ENCODE data around the gene NIBAN1. TPM values are rescaled to one million over a fixed set of nuclear protein-coding genes. Genes with fewer than 3 reads are reported as not detected.
"Not testable (repeated sequence)": the region's sequence is repeated elsewhere in the genome, so short reads cannot be mapped to it uniquely, and the experiment has no call there.

Gene NIBAN1
- total RNA-seq, 1 donor from 2014 or later, result 0.45 TPM

- no peak for DNase-seq (ENCODE audit: low spot score in 2 of 2, unreplicated experiment in 2 of 2)
- Mint-ChIP-seq H3K27ac (no peak overlapping the region), H3K4me1 (peaks cover 4% of the 10 kb centered on the region), H3K4me3 (no peak overlapping the region), H3K9me3 (peaks cover 4% of the 10 kb centered on the region), H3K27me3 (ENCODE audit: low read depth) (no peaks in the 10 kb centered on the region), H3K36me3 (no peaks in the 10 kb centered on the region)
- no peak for TF ChIP-seq CTCF (IDR thresholded peaks at IDR 0.05; ENCODE audit: unreplicated experiment)
These were observed 40.6 kb upstream of the NIBAN1 start for GRCh38 chr1:185014941-185015340.

DNA sequence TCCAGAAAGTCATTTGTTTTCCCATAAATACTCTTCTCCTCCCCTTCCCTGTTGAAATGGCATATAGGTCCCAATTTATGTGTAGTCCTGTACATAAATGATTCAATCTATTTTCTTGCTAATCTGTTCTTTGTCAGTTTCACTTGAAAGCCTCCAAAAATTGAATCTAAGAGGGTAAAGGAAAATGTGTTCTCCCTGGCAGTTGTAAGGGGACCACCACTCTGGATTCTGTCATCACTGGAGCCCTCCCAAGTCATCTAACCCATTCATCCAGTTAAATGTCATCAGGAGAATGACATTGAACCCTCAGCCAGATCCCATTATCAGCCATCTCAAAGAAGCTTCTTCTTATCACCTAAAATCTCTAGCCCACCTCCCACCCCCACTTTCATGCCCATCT lies 36.1 kb upstream of the NIBAN1 start:
- H3K4me1 Mint-ChIP-seq, result no peaks in the 10 kb centered on the region
- no peak for DNase-seq (ENCODE audit: low spot score in 2 of 2, unreplicated experiment in 2 of 2)
- H3K27ac Mint-ChIP-seq, result no peak overlapping the region
- no peaks in the 10 kb centered on the region for H3K27me3 Mint-ChIP-seq (ENCODE audit: low read depth)
- no peak for TF ChIP-seq CTCF (IDR thresholded peaks at IDR 0.05; ENCODE audit: unreplicated experiment)
- H3K36me3 Mint-ChIP-seq, result no peaks in the 10 kb centered on the region
- peaks cover 4% of the 10 kb centered on the region for H3K9me3 Mint-ChIP-seq
- H3K4me3 Mint-ChIP-seq, result no peak overlapping the region

- Mint-ChIP-seq H3K9me3 (peaks cover 4% of the 10 kb centered on the region), H3K27me3 (ENCODE audit: low read depth) (no peaks in the 10 kb centered on the region), H3K4me1 (no peaks in the 10 kb centered on the region), H3K27ac (no peak overlapping the region), H3K36me3 (no peaks in the 10 kb centered on the region), H3K4me3 (no peak overlapping the region)
- DNase-seq (ENCODE audit: low spot score in 2 of 2, unreplicated experiment in 2 of 2), result no peak
- TF ChIP-seq CTCF (IDR thresholded peaks at IDR 0.05; ENCODE audit: unreplicated experiment), result no peak
These were observed 34.5 kb upstream of the NIBAN1 start for GRCh38 chr1:185008838-185009237.

DNA sequence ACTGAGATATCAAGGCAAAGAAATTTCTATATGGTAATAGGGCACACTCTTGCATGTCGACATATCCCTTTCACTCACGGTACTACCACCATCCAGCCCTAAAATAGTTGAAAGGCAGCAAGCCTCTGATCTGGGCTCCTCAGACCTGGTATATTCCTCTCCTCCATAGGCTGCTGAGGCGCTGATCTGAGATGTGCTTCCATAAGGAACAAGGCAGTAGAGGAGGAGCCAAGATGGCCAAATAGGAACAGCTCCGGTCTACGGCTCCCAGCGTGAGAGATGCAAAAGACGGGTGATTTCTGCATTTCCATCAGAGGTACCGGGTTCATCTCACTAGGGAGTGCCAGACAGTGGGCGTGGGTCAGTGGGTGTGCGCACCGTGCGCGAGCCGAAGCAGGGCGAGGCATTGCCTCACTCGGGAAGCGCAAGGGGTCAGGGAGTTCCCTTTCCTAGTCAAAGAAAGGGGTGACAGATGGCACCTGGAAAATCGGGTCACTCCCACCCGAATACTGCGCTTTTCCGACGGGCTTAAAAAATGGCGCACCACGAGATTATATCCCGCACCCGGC lies 27.1 kb upstream of the NIBAN1 start:
- H3K4me1 Mint-ChIP-seq; H3K27me3 Mint-ChIP-seq (ENCODE audit: low read depth); H3K4me3 Mint-ChIP-seq; DNase-seq (ENCODE audit: low spot score in 2 of 2, unreplicated experiment in 2 of 2); H3K36me3 Mint-ChIP-seq; H3K27ac Mint-ChIP-seq: not testable (repeated sequence)
- peaks cover 18% of the 10 kb centered on the region for H3K9me3 Mint-ChIP-seq

DNA sequence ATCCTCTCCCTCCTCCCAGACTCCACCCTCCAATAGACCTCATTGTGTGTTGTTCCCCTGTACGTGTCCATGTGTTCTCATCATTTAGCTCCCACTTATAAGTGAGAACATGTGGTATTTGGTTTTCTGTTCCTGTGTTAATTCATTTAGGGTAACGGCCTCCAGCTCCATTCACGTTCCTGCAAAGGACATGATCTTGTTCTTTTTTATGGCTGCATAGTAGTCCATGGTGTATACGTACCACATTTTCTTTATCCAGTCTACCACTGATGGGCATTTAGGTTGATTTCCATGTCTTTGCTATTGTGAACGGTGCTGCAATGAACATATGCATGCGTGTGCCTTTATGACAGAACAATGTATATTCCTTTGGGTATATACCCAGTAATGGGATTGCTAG lies 25.7 kb upstream of the NIBAN1 start:
- peaks cover 24% of the 10 kb centered on the region for H3K9me3 Mint-ChIP-seq
- H3K4me3 Mint-ChIP-seq; H3K4me1 Mint-ChIP-seq; H3K27ac Mint-ChIP-seq; H3K27me3 Mint-ChIP-seq (ENCODE audit: low read depth); DNase-seq (ENCODE audit: low spot score in 2 of 2, unreplicated experiment in 2 of 2); H3K36me3 Mint-ChIP-seq: not testable (repeated sequence)

- Mint-ChIP-seq H3K27ac (no peak overlapping the region), H3K36me3 (peaks cover 6% of the 10 kb centered on the region), H3K4me3 (no peak overlapping the region), H3K27me3 (ENCODE audit: low read depth) (peaks cover 3% of the 10 kb centered on the region), H3K4me1 (no peaks in the 10 kb centered on the region), H3K9me3 (peaks cover 21% of the 10 kb centered on the region)
- TF ChIP-seq CTCF (IDR thresholded peaks at IDR 0.05; ENCODE audit: unreplicated experiment), result no peak
- no peak for DNase-seq (ENCODE audit: low spot score in 2 of 2, unreplicated experiment in 2 of 2)
These were observed 20.0 kb upstream of the NIBAN1 start for GRCh38 chr1:184994301-184994700.

DNA sequence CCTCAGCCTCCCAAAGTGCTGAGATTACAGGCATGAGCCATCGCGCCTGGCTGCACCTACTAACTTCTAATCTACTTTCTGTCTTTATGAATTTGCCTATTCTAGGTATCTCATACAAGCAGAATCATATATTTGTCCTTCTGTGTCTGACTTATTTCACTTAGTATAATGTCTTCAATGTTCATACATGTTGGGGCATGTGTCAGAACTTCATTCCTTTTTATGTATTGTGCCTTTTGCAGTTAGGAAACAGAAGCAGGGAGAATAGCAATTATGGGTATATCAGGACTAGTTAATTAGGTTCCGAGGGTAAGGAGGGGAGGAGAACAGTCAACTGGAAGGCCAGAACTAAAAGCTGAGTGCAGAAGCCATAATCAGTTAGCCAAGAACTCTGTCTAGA lies 18.0 kb upstream of the NIBAN1 start:
- Mint-ChIP-seq H3K4me3 (no peak overlapping the region), H3K27ac (no peak overlapping the region), H3K36me3 (peaks cover 6% of the 10 kb centered on the region), H3K4me1 (peaks cover 5% of the 10 kb centered on the region), H3K9me3 (peaks cover 16% of the 10 kb centered on the region), H3K27me3 (ENCODE audit: low read depth) (no peaks in the 10 kb centered on the region)
- no peak for DNase-seq (ENCODE audit: low spot score in 2 of 2, unreplicated experiment in 2 of 2)
- no peak for TF ChIP-seq CTCF (IDR thresholded peaks at IDR 0.05; ENCODE audit: unreplicated experiment)

Measured in mesothelial cell of epicardium (in vitro differentiated cells).